Parathyroid adenoma (tissue), 2 donors: ENCODE data around the gene YY1.
A peak's percentile ranks its signal among the peaks of the same experiment; 100 is the strongest.

ENCODE experiments used
- H2AFZ ChIP-seq: fragments of 300-600 bp; sonication (generic); one replicate; pipeline ENCODE4 v1.7.0; 2017; ENCODE audit warnings: antibody characterized with exemption, mild to moderate bottlenecking
- H3K27ac ChIP-seq: fragments of 300-600 bp; sonication (generic); one replicate; pipeline ENCODE4 v1.7.0; 2017
- H3K27me3 ChIP-seq: fragments of 300-600 bp; sonication (generic); one replicate; pipeline ENCODE4 v1.7.0; 2017; ENCODE audit warnings: low read length; ENCODE audit not compliant: control insufficient read depth, insufficient read depth
- H3K36me3 ChIP-seq: fragments of 300-600 bp; sonication (generic); one replicate; pipeline ENCODE4 v1.7.0; 2017; ENCODE audit warnings: low read length; ENCODE audit not compliant: control insufficient read depth, insufficient read depth
- H3K4me1 ChIP-seq: fragments of 300-600 bp; sonication (generic); one replicate; pipeline ENCODE4 v1.7.0; 2017; ENCODE audit warnings: control low read depth
- H3K4me2 ChIP-seq: fragments of 300-600 bp; sonication (generic); one replicate; pipeline ENCODE4 v1.7.0; 2017; ENCODE audit warnings: low read length
- H3K4me3 ChIP-seq: fragments of 300-600 bp; sonication (generic); one replicate; pipeline ENCODE4 v1.7.0; 2017; ENCODE audit warnings: low read depth, low read length
- H3K79me2 ChIP-seq: fragments of 300-600 bp; sonication (generic); one replicate; pipeline ENCODE4 v1.7.0; 2017; ENCODE audit warnings: control low read depth
- H3K9ac ChIP-seq: fragments of 300-600 bp; sonication (generic); one replicate; pipeline ENCODE4 v1.7.0; 2017; ENCODE audit warnings: mild to moderate bottlenecking
- H3K9me3 ChIP-seq: fragments of 300-600 bp; sonication (generic); one replicate; pipeline ENCODE4 v1.7.0; 2017; ENCODE audit warnings: low read length; ENCODE audit not compliant: control insufficient read depth
- CTCF ChIP-seq: fragments of 300-600 bp; sonication (generic); IDR thresholded peaks from one replicate; pipeline ENCODE4 v1.7.0; 2017; ENCODE audit warnings: antibody characterized with exemption, mild to moderate bottlenecking
- donor health status: primary hyperparathyroidism.

The YY1 gene

GRCh38 chr14:100238419-100239210 lies at the start of gene YY1:
Gene YY1 (plus strand): TSS chr14:100239144. CDS start chr14:100239245, 101 bp downstream.
- Histone ChIP-seq H3K4me3 (peak within 1 kb of the TSS; percentile 94), H3K9me3 (no peaks in the 10 kb centered on the region), H3K4me1 (peaks cover 25% of the 10 kb centered on the region), H3K79me2 (peaks cover 64% of the 10 kb centered on the region), H2AFZ (peak within 1 kb of the TSS; percentile 75), H3K27ac (peak within 1 kb of the TSS; percentile 92), H3K4me2 (peak within 1 kb of the TSS; percentile 79), H3K9ac (peak within 1 kb of the TSS; percentile 83), H3K27me3 (no peaks in the 10 kb centered on the region), H3K36me3 (no peaks in the 10 kb centered on the region)
- no peak for TF ChIP-seq CTCF

- Histone ChIP-seq H3K79me2 (no peaks in the 10 kb centered on the region), H3K4me1 (peaks cover 7% of the 10 kb centered on the region), H2AFZ (no peak overlapping the region), H3K9ac (no peak overlapping the region), H3K4me2 (no peak overlapping the region), H3K9me3 (no peaks in the 10 kb centered on the region), H3K27ac (no peak overlapping the region), H3K4me3 (no peak overlapping the region), H3K27me3 (no peaks in the 10 kb centered on the region), H3K36me3 (no peaks in the 10 kb centered on the region)
- no peak for TF ChIP-seq CTCF
Observed at GRCh38 chr14:100190126-100190525, 48.8 kb upstream of the YY1 start.

- Histone ChIP-seq H3K79me2 (no peaks in the 10 kb centered on the region), H3K36me3 (no peaks in the 10 kb centered on the region), H2AFZ (peak overlapping the region; percentile 100), H3K27me3 (no peaks in the 10 kb centered on the region), H3K4me1 (peaks cover 7% of the 10 kb centered on the region), H3K27ac (peak overlapping the region; percentile 88), H3K4me2 (no peak overlapping the region), H3K9me3 (no peaks in the 10 kb centered on the region), H3K9ac (no peak overlapping the region), H3K4me3 (no peak overlapping the region)
- TF ChIP-seq CTCF, result no peak
Observed at GRCh38 chr14:100191584-100192249, 47.2 kb upstream of the YY1 start.

GRCh38 chr14:100192250-100192671 lies 46.7 kb upstream of the YY1 start:
- Histone ChIP-seq H3K9ac (peak overlapping the region; percentile 53), H3K27me3 (no peaks in the 10 kb centered on the region), H3K27ac (peak overlapping the region; percentile 88), H3K36me3 (no peaks in the 10 kb centered on the region), H3K4me1 (peaks cover 7% of the 10 kb centered on the region), H3K4me3 (peak overlapping the region; percentile 55), H3K4me2 (peak overlapping the region; percentile 77), H3K9me3 (no peaks in the 10 kb centered on the region), H2AFZ (peak overlapping the region; percentile 100), H3K79me2 (no peaks in the 10 kb centered on the region)
- no peak for TF ChIP-seq CTCF
